CMK (cell line): ENCODE results near the gene PEX12.
"Not testable (repeated sequence)": the region's sequence is repeated elsewhere in the genome, so short reads cannot be mapped to it uniquely, and the experiment has no call there.

Source experiments
- DNase-seq: peaks from one replicate; pipeline ENCODE4 v3.0.0-alpha.2; 2010; ENCODE audit warnings: low read depth

Gene PEX12

GRCh38 chr17:35535406-35535805 lies 43.0 kb downstream of the PEX12 start:
- not testable (repeated sequence) for DNase-seq

DNA sequence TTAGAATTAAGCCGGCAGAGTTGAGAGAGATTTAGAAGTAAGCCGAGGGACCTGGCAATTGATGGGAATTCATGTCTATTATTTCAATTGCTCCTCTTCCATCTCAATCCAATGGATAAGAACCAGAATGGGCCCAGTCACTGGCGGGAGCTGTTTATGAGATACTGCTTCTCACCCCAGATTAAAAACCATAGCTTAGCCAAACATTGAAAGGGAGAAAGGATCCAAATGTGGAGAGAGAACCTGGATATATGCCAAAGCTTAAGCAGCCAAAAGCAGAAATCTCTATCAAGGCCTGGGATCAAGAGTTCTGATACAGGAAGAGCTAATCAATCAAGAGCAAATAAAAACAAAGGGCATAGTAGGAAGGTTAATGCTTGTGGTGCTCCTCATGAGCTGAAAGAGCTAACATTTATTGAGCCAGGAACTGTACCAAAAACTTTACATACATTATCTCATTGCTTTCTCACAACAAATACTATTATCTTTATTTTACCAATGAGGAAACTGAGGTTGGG lies 43.7 kb downstream of the PEX12 start:
- no peak for DNase-seq

DNA sequence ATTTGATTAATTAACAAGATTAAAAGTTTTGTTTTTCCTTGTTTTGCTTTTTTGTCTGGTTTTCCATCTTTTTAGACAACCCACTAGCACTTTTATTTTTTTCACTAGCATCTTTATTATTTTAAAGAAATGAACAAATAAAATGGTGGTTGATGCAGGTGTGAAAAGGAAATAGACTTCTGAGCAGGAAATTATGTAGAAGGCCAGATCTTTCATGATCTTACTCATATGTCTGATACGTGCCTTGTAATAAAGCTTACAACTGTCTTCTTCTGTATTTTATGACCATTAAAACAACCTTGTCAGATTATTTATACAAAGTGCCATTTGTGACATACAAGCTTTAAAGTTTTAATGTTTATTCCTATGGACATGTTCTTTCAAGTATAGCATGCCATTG lies 47.2 kb downstream of the PEX12 start:
- DNase-seq, result no peak

GRCh38 chr17:35529866-35530265 lies 48.5 kb downstream of the PEX12 start:
- DNase-seq, result no peak

- not testable (repeated sequence) for DNase-seq
Observed at GRCh38 chr17:35529326-35529725, 49.0 kb downstream of the PEX12 start.
